EH (cell line): ENCODE results near the gene ASXL3.

Experiments used
- DNase-seq: peaks from one replicate; pipeline ENCODE4 v3.0.0-alpha.2; 2015; ENCODE audit warnings: low read depth

ASXL3 gene

GRCh38 chr18:33720133-33720532 lies 142.1 kb downstream of the ASXL3 start:
- no peak for DNase-seq

- no peak for DNase-seq
Measured at GRCh38 chr18:33729556-33729955, 151.5 kb downstream of the ASXL3 start.

- DNase-seq, result no peak
Measured at GRCh38 chr18:33733376-33733775, 155.4 kb downstream of the ASXL3 start.

GRCh38 chr18:33735428-33735827 lies 157.4 kb downstream of the ASXL3 start:
- DNase-seq, result no peak

- no peak for DNase-seq
Measured at GRCh38 chr18:33741760-33742159, 163.7 kb downstream of the ASXL3 start.

GRCh38 chr18:33744032-33744697 lies 166.1 kb downstream of the ASXL3 start:
- DNase-seq, result no peak

- DNase-seq, result no peak
Measured at GRCh38 chr18:33745151-33745795, 167.3 kb downstream of the ASXL3 start.

- no peak for DNase-seq
Measured at GRCh38 chr18:33745871-33746545, 168.0 kb downstream of the ASXL3 start.

- no peak for DNase-seq
Measured at GRCh38 chr18:33749834-33750233, 171.8 kb downstream of the ASXL3 start.

GRCh38 chr18:33750366-33750765 lies 172.3 kb downstream of the ASXL3 start:
- no peak for DNase-seq

GRCh38 chr18:33751613-33752221 lies 173.7 kb downstream of the ASXL3 start:
- no peak for DNase-seq

- DNase-seq, result no peak
Measured at GRCh38 chr18:33755391-33755790, 177.4 kb downstream of the ASXL3 start.

- peak; percentile 0 for DNase-seq
Measured at GRCh38 chr18:33755931-33756560, 178.0 kb downstream of the ASXL3 start.

GRCh38 chr18:33757037-33757436 lies 179.0 kb downstream of the ASXL3 start:
- DNase-seq, result no peak

GRCh38 chr18:33761363-33761762 lies 183.3 kb downstream of the ASXL3 start:
- DNase-seq, result no peak

- no peak for DNase-seq
Measured at GRCh38 chr18:33781429-33781828, 203.4 kb downstream of the ASXL3 start.
